WTC11 (cell line): ENCODE results near the gene ZDHHC1. TPM values are rescaled to one million over a fixed set of nuclear protein-coding genes. Genes with fewer than 3 reads are reported as not detected.

Experiments used
- ATAC-seq: fragments of 200-7000 bp; cut with Tn5 transposase; 2 replicates; pipeline ENCODE4 v1.10.0; 2021; ENCODE audit warnings: mild to moderate bottlenecking, moderate library complexity
- CTCF ChIA-PET: fragments of 300-600 bp; sonication (Branson Sonifier 250); formaldehyde crosslinking; loops from one replicate; lab custom pipeline; 2021; ENCODE audit warnings: antibody characterized with exemption; lab: Charles Lee
- POLR2A ChIA-PET: fragments of 350-600 bp; sonication (Branson Sonifier 250); formaldehyde crosslinking; loops from one replicate; lab custom pipeline; 2021; ENCODE audit warnings: antibody characterized with exemption; lab: Charles Lee
- DNase-seq: peaks from one replicate; pipeline ENCODE4 v3.0.0; 2021; ENCODE audit warnings: low spot score
- H3K27ac Mint-ChIP-seq: 2 replicates; pipeline ENCODE4 v1.8.0; 2021; ENCODE audit warnings: mixed read lengths
- H3K27me3 Mint-ChIP-seq: 2 replicates; pipeline ENCODE4 v1.8.0; 2021; ENCODE audit warnings: low read depth, mild to moderate bottlenecking, moderate library complexity, mixed read lengths
- H3K36me3 Mint-ChIP-seq: 2 replicates; pipeline ENCODE4 v1.8.0; 2021; ENCODE audit warnings: mixed read lengths
- H3K4me1 Mint-ChIP-seq: 2 replicates; pipeline ENCODE4 v1.8.0; 2022; ENCODE audit warnings: mixed read lengths
- H3K4me3 Mint-ChIP-seq: 2 replicates; pipeline ENCODE4 v1.8.0; 2021; ENCODE audit warnings: mild to moderate bottlenecking, moderate library complexity, mixed read lengths
- H3K9me3 Mint-ChIP-seq: 2 replicates; pipeline ENCODE4 v1.8.0; 2021; ENCODE audit warnings: mixed read lengths
- EMX1 ChIP-seq: fragments of 250-450 bp; sonication (Bioruptor Pico); IDR thresholded peaks from 2 replicates; pipeline ENCODE4 v1.8.0; 2021; ENCODE audit warnings: mild to moderate bottlenecking
- FOXJ3 ChIP-seq: sonication (generic); formaldehyde crosslinking; IDR thresholded peaks from 2 replicates; pipeline ENCODE4 v1.9.0; 2021; ENCODE audit warnings: missing genetic modification reagents, mild to moderate bottlenecking, borderline replicate concordance
- GTF2I ChIP-seq: fragments of 250-450 bp; sonication (Bioruptor Pico); conservative IDR thresholded peaks from 2 replicates; pipeline ENCODE4 v1.4.0; 2021; ENCODE audit warnings: mild to moderate bottlenecking
- MXD4 ChIP-seq: fragments of 250-450 bp; sonication (Bioruptor Pico); IDR thresholded peaks from 2 replicates; pipeline ENCODE4 v1.8.0; 2021; ENCODE audit warnings: mild to moderate bottlenecking, moderate library complexity, borderline replicate concordance
- SOX15 ChIP-seq: fragments of 250-450 bp; sonication (Bioruptor Pico); IDR thresholded peaks from 2 replicates; pipeline ENCODE4 v1.9.0; 2021; ENCODE audit warnings: mild to moderate bottlenecking
- SP1 ChIP-seq: sonication (generic); formaldehyde crosslinking; conservative IDR thresholded peaks from 2 replicates; pipeline ENCODE4 v1.8.1; 2022; ENCODE audit warnings: missing genetic modification reagents
- TEAD1 ChIP-seq: sonication (generic); formaldehyde crosslinking; IDR thresholded peaks from 2 replicates; pipeline ENCODE4 v1.8.0; 2022; ENCODE audit warnings: mild to moderate bottlenecking, missing genetic modification reagents
- total RNA-seq: library from RNA; stranded (reverse); gene quantifications from 3 replicates; pipeline ENCODE4 v1.2.3, GENCODE V29; 2021
- TF ChIP-seq, protein P1 (sequence below): sonication (generic); formaldehyde crosslinking; IDR thresholded peaks from 2 replicates; pipeline ENCODE4 v1.8.0; 2022; ENCODE audit warnings: mild to moderate bottlenecking, missing genetic modification reagents
- TF ChIP-seq, protein P2 (sequence below): fragments of 250-450 bp; sonication (Bioruptor Pico); IDR thresholded peaks from 2 replicates; pipeline ENCODE4 v1.8.0; 2021; ENCODE audit warnings: mild to moderate bottlenecking
- TF ChIP-seq, protein P3 (sequence below): sonication (generic); formaldehyde crosslinking; IDR thresholded peaks from 2 replicates; pipeline ENCODE4 v1.8.1; 2023; ENCODE audit warnings: mild to moderate bottlenecking, missing genetic modification reagents
- TF ChIP-seq, protein P4 (sequence below): sonication (generic); formaldehyde crosslinking; IDR thresholded peaks from 2 replicates; pipeline ENCODE4 v1.8.1; 2022; ENCODE audit warnings: mild to moderate bottlenecking, moderate library complexity, missing genetic modification reagents
- TF ChIP-seq, protein P5 (sequence below): sonication (generic); formaldehyde crosslinking; IDR thresholded peaks from 2 replicates; pipeline ENCODE4 v1.8.1; 2023; ENCODE audit warnings: mild to moderate bottlenecking, missing genetic modification reagents, moderate library complexity
- TF ChIP-seq, protein P6 (sequence below): fragments of 200-600 bp; IDR thresholded peaks from 2 replicates; pipeline ENCODE4 v1.8.0; 2022; ENCODE audit warnings: antibody characterized with exemption
- TF ChIP-seq, protein P7 (sequence below): sonication (generic); formaldehyde crosslinking; IDR thresholded peaks from 2 replicates; pipeline ENCODE4 v1.8.1; 2022; ENCODE audit warnings: low read depth, mild to moderate bottlenecking, moderate library complexity, missing genetic modification reagents, borderline replicate concordance
- TF ChIP-seq, protein P8 (sequence below): fragments of 250-450 bp; sonication (Bioruptor Pico); IDR thresholded peaks from 2 replicates; pipeline ENCODE4 v1.9.0; 2021; ENCODE audit warnings: moderate library complexity, mild to moderate bottlenecking, inconsistent platforms, borderline replicate concordance
- TF ChIP-seq, protein P9 (sequence below): sonication (generic); formaldehyde crosslinking; IDR thresholded peaks from 2 replicates; pipeline ENCODE4 v1.8.1; 2022; ENCODE audit warnings: missing genetic modification reagents, borderline replicate concordance

ZDHHC1 gene
- total RNA-seq, 1 experiment from 2014 or later: 4.2 TPM

DNA sequence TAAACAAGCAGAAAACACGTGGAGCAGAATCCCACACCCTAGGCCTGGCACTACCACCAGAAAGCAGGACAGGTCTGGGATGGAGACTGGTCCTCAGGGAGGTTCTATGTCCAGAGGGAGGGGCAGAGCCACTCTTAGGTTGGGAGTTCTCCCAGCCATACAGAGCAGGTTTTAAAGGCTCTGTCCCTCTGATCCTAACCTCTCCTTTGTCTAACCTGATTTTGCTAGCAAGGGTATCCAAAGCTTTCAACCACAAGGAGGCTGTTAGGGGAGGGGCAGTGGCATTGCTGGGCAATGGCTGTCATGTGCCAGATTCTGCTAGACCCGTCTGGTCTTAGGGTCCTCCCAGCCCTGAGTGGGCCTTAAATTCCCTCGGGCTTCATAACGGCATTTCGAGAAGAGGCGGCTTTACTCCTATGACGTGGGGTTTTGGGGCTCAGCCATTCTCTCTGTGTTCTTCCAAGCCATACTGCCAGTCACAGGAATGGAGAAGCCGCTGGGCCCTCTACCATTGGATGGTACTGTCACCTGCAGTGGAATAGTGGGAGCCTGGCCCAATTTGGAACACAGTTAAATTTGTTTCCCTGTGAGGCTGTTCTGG is 28.7 kb downstream of the ZDHHC1 start (continued):
- TF ChIP-seq, protein P1, sequence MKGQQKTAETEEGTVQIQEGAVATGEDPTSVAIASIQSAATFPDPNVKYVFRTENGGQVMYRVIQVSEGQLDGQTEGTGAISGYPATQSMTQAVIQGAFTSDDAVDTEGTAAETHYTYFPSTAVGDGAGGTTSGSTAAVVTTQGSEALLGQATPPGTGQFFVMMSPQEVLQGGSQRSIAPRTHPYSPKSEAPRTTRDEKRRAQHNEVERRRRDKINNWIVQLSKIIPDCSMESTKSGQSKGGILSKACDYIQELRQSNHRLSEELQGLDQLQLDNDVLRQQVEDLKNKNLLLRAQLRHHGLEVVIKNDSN (CRISPR knock-in tag): no peak
- TF ChIP-seq FOXJ3 (CRISPR knock-in tag) (no peak), EMX1 (CRISPR knock-in tag) (no peak), SOX15 (CRISPR knock-in tag) (no peak)
- TF ChIP-seq, protein P2, sequence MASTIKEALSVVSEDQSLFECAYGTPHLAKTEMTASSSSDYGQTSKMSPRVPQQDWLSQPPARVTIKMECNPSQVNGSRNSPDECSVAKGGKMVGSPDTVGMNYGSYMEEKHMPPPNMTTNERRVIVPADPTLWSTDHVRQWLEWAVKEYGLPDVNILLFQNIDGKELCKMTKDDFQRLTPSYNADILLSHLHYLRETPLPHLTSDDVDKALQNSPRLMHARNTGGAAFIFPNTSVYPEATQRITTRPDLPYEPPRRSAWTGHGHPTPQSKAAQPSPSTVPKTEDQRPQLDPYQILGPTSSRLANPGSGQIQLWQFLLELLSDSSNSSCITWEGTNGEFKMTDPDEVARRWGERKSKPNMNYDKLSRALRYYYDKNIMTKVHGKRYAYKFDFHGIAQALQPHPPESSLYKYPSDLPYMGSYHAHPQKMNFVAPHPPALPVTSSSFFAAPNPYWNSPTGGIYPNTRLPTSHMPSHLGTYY (CRISPR knock-in tag): no peak
- TF ChIP-seq, protein P3, sequence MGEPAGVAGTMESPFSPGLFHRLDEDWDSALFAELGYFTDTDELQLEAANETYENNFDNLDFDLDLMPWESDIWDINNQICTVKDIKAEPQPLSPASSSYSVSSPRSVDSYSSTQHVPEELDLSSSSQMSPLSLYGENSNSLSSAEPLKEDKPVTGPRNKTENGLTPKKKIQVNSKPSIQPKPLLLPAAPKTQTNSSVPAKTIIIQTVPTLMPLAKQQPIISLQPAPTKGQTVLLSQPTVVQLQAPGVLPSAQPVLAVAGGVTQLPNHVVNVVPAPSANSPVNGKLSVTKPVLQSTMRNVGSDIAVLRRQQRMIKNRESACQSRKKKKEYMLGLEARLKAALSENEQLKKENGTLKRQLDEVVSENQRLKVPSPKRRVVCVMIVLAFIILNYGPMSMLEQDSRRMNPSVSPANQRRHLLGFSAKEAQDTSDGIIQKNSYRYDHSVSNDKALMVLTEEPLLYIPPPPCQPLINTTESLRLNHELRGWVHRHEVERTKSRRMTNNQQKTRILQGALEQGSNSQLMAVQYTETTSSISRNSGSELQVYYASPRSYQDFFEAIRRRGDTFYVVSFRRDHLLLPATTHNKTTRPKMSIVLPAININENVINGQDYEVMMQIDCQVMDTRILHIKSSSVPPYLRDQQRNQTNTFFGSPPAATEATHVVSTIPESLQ: no peak

DNA sequence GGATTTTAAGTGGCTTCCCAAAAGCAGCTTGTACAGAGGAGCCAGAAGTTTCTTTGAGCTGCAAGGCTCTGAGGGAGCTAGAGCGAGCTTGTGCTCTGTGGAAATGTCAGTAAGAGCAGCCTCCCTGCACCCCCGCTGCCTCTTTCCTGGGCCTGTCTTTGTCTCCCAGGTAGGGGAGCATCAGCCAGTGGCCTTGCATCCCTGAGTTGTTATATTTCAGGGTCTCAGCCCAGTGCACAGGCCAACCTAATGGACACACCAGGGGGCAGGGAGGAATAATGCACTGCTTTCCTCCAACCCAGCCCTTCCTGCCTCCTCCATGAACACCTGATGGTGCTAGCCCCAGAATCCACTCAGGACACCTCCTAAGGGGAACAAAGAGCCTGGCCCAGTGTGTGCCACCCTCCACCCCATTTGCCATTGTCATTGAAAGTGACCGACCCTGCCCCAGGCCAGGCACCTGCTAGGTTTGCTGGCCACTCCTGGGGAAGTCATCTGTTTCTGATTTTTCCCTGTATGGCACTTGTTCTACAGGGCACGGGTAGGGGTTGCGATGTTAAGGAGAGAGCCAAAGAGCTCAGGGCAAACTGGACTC is 29.3 kb downstream of the ZDHHC1 start:
- TF ChIP-seq GTF2I (CRISPR knock-in tag) (no peak), SP1 (CRISPR knock-in tag) (no peak), MXD4 (CRISPR knock-in tag) (no peak), TEAD1 (CRISPR knock-in tag) (no peak), EMX1 (CRISPR knock-in tag) (no peak)
- TF ChIP-seq, protein P4, sequence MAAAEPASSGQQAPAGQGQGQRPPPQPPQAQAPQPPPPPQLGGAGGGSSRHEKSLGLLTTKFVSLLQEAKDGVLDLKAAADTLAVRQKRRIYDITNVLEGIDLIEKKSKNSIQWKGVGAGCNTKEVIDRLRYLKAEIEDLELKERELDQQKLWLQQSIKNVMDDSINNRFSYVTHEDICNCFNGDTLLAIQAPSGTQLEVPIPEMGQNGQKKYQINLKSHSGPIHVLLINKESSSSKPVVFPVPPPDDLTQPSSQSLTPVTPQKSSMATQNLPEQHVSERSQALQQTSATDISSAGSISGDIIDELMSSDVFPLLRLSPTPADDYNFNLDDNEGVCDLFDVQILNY (CRISPR knock-in tag): no peak
- TF ChIP-seq, protein P5, sequence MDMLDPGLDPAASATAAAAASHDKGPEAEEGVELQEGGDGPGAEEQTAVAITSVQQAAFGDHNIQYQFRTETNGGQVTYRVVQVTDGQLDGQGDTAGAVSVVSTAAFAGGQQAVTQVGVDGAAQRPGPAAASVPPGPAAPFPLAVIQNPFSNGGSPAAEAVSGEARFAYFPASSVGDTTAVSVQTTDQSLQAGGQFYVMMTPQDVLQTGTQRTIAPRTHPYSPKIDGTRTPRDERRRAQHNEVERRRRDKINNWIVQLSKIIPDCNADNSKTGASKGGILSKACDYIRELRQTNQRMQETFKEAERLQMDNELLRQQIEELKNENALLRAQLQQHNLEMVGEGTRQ (CRISPR knock-in tag): no peak
- ChIA-PET POLR2A (interaction anchor here (0.6 kb wide), 1 partner anchor 50 kb away, joined by 4 read pairs; no protein-coding TSS in a partner anchor), CTCF (interaction anchor here (0.6 to 5.1 kb wide), 8 partner anchors 13 to 122 kb away, joined by 3 to 44 read pairs (median 4); partner anchors contain the start of genes KCTD19 and LRRC36)
- no peaks in the 10 kb centered on the region for H3K36me3 Mint-ChIP-seq
- H3K9me3 Mint-ChIP-seq: no peaks in the 10 kb centered on the region
- peaks cover 15% of the 10 kb centered on the region for H3K4me1 Mint-ChIP-seq
- H3K27ac Mint-ChIP-seq: no peak overlapping the region
- H3K4me3 Mint-ChIP-seq: no peak overlapping the region
- ATAC-seq (peak; percentile 35), DNase-seq (no peak)
- peaks cover 24% of the 10 kb centered on the region for H3K27me3 Mint-ChIP-seq

DNA sequence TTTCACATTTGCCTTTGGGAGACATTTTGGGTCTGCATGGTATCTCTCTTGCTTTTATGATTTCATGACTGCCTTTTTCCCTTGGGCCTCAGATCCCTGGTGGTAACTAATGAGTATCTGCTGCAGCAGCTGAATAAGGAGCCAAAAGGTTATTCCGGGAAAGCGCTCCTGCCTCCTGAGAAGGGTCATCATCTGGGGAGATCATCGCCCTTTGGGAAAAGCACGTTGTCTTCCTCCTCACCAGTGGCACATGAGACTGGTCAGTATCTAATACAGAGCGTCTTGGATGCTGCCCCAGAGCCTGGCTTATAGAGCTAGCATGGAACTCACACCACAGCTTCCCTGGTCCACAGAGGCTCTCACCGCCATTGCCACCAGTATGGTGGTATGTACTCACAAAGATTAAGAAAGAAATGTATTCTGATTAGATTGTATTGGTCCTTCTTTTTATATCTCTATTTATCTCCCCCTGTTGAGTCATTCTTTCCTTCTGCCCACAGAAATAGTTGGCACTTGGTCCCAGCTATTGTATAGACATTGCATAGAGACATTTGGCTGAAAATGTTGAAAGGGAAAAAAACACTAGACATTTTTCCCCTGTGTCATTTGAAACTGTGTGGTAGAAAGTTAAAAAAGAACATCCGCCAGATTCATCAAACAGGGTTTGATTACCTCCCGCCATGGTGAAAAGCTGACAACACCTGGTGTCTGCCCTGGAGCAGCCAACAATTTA is 31.3 kb downstream of the ZDHHC1 start:
- Mint-ChIP-seq H3K27ac (no peak overlapping the region), H3K36me3 (no peaks in the 10 kb centered on the region), H3K4me1 (peaks cover 15% of the 10 kb centered on the region), H3K9me3 (no peaks in the 10 kb centered on the region), H3K4me3 (no peak overlapping the region), H3K27me3 (peaks cover 15% of the 10 kb centered on the region)
- CTCF ChIA-PET: interaction anchor here (0.7 to 5.1 kb wide), 4 partner anchors 9 to 71 kb away, joined by 3 to 44 read pairs (median 18); partner anchors contain the start of genes KCTD19, LRRC36 and TPPP3
- ATAC-seq (no peak), DNase-seq (no peak)
- POLR2A ChIA-PET: no interaction called here
- TF ChIP-seq, protein P6, sequence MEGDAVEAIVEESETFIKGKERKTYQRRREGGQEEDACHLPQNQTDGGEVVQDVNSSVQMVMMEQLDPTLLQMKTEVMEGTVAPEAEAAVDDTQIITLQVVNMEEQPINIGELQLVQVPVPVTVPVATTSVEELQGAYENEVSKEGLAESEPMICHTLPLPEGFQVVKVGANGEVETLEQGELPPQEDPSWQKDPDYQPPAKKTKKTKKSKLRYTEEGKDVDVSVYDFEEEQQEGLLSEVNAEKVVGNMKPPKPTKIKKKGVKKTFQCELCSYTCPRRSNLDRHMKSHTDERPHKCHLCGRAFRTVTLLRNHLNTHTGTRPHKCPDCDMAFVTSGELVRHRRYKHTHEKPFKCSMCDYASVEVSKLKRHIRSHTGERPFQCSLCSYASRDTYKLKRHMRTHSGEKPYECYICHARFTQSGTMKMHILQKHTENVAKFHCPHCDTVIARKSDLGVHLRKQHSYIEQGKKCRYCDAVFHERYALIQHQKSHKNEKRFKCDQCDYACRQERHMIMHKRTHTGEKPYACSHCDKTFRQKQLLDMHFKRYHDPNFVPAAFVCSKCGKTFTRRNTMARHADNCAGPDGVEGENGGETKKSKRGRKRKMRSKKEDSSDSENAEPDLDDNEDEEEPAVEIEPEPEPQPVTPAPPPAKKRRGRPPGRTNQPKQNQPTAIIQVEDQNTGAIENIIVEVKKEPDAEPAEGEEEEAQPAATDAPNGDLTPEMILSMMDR: no peak
- TF ChIP-seq, protein P7, sequence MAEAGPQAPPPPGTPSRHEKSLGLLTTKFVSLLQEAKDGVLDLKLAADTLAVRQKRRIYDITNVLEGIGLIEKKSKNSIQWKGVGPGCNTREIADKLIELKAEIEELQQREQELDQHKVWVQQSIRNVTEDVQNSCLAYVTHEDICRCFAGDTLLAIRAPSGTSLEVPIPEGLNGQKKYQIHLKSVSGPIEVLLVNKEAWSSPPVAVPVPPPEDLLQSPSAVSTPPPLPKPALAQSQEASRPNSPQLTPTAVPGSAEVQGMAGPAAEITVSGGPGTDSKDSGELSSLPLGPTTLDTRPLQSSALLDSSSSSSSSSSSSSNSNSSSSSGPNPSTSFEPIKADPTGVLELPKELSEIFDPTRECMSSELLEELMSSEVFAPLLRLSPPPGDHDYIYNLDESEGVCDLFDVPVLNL (CRISPR knock-in tag): no peak
- TF ChIP-seq, protein P8, sequence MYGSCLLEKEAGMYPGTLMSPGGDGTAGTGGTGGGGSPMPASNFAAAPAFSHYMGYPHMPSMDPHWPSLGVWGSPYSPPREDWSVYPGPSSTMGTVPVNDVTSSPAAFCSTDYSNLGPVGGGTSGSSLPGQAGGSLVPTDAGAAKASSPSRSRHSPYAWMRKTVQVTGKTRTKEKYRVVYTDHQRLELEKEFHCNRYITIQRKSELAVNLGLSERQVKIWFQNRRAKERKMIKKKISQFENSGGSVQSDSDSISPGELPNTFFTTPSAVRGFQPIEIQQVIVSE (CRISPR knock-in tag): no peak
- TF ChIP-seq, protein P2 (CRISPR knock-in tag): no peak
- TF ChIP-seq, protein P9, sequence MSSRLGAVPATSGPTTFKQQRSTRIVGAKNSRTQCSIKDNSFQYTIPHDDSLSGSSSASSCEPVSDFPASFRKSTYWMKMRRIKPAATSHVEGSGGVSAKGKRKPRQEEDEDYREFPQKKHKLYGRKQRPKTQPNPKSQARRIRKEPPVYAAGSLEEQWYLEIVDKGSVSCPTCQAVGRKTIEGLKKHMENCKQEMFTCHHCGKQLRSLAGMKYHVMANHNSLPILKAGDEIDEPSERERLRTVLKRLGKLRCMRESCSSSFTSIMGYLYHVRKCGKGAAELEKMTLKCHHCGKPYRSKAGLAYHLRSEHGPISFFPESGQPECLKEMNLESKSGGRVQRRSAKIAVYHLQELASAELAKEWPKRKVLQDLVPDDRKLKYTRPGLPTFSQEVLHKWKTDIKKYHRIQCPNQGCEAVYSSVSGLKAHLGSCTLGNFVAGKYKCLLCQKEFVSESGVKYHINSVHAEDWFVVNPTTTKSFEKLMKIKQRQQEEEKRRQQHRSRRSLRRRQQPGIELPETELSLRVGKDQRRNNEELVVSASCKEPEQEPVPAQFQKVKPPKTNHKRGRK (CRISPR knock-in tag): no peak
